ENCODE results near the gene DENND1B. TPM values are rescaled to one million over a fixed set of nuclear protein-coding genes. Genes with fewer than 3 reads are reported as not detected.

Gene DENND1B
- total and polyA plus RNA-seq, 2 of the 8 experiments (the other 6 are each of a cell fraction or from before 2014, with no cell fraction given), result 0.74 to 3.3 TPM

- FAIRE-seq, result no peak
- CTCF ChIA-PET (ENCODE audit: partially characterized antibody), result interaction anchor here (1.0 to 1.3 kb wide), 2 partner anchors 248 to 304 kb away, joined by 3 to 4 read pairs; no protein-coding TSS in a partner anchor
- Histone ChIP-seq H4K8ac (ENCODE audit: extremely low read depth, insufficient read depth, low read length) (no peak overlapping the region), H3K4ac (replicated peaks; ENCODE audit: insufficient read length, low read depth, low read length) (no peak overlapping the region), H3K36me3 (ENCODE audit: control insufficient read depth in 2 of 4, insufficient read depth in 4 of 4, low read length in 3 of 4) (no peaks in the 10 kb centered on the region), H3K18ac (ENCODE audit: extremely low read depth, low read length) (no peak overlapping the region), H3K56ac (replicated peaks; ENCODE audit: insufficient read length, low read depth, low read length) (no peak overlapping the region), H2BK20ac (ENCODE audit: low read length) (no peak overlapping the region), H3K27ac (ENCODE audit: low read depth, low read length) (no peak overlapping the region), H2BK12ac (ENCODE audit: low read depth, low read length) (no peak overlapping the region), H3K23me2 (ENCODE audit: low read depth, low read length) (no peaks in the 10 kb centered on the region), H2BK15ac (ENCODE audit: low read length) (no peak overlapping the region), H3K14ac (ENCODE audit: insufficient read length) (no peak overlapping the region), H3K4me1 (replicated peaks in 1 of 4; ENCODE audit: control insufficient read depth in 3 of 4, insufficient read depth in 4 of 4, low read length in 3 of 4) (no peaks in the 10 kb centered on the region), H3K9ac (replicated peaks in 1 of 4; ENCODE audit: extremely low read depth in 1 of 4, low read depth in 3 of 4, low read length in 3 of 4) (no peak overlapping the region), H2BK120ac (replicated peaks; ENCODE audit: low read depth, low read length) (no peak overlapping the region), H4K5ac (ENCODE audit: insufficient read length, low read depth, low read length) (no peak overlapping the region), H3K4me2 (ENCODE audit: insufficient read depth in 1 of 2, low read depth in 2 of 2, low read length in 2 of 2) (no peak overlapping the region), H3K27me3 (replicated peaks in 1 of 4; ENCODE audit: control insufficient read depth in 3 of 4, extremely low read depth in 1 of 4, insufficient read depth in 3 of 4, low read length in 3 of 4) (no peaks in the 10 kb centered on the region), H2AFZ (ENCODE audit: low read length) (no peak overlapping the region), H3K23ac (ENCODE audit: insufficient read length) (no peak overlapping the region), H2BK5ac (ENCODE audit: low read depth, low read length) (no peak overlapping the region), H3K9me3 (ENCODE audit: insufficient read depth in 2 of 2, low read depth in 1 of 2, low read length in 1 of 2) (no peaks in the 10 kb centered on the region), H3K79me2 (ENCODE audit: control insufficient read depth in 1 of 2, insufficient read depth in 2 of 2, low read length in 2 of 2) (no peaks in the 10 kb centered on the region), H4K91ac (replicated peaks; ENCODE audit: insufficient read length, low read length) (no peak overlapping the region), H4K20me1 (replicated peaks in 1 of 2; ENCODE audit: control insufficient read depth in 1 of 2, insufficient read depth in 2 of 2, low read length in 2 of 2) (no peaks in the 10 kb centered on the region), H2AK5ac (ENCODE audit: low read depth, low read length) (no peak overlapping the region), H3K79me1 (ENCODE audit: low read depth, low read length) (no peaks in the 10 kb centered on the region), H3K4me3 (ENCODE audit: extremely low read depth in 1 of 4, insufficient read depth in 2 of 4, low read depth in 3 of 4, low read length in 4 of 4) (no peak overlapping the region)
- TF ChIP-seq KDM1A (IDR thresholded peaks at IDR 0.05; ENCODE audit: borderline replicate concordance, low read length), result no peak
- TF ChIP-seq KDM4A (IDR thresholded peaks at IDR 0.05; ENCODE audit: low read depth, low read length, severe bottlenecking), result no peak
- no peak for TF ChIP-seq MAX (IDR thresholded peaks at IDR 0.05)
- no peak for TF ChIP-seq SRF (IDR thresholded peaks at IDR 0.05; ENCODE audit: low read depth, low read length)
- no peak for TF ChIP-seq SIRT6 (IDR thresholded peaks at IDR 0.05; ENCODE audit: low read length)
- TF ChIP-seq SAP30 (IDR thresholded peaks at IDR 0.05; ENCODE audit: insufficient read depth, insufficient replicate concordance, low read length), result no peak
- TF ChIP-seq EGR1 (IDR thresholded peaks at IDR 0.05; ENCODE audit: borderline replicate concordance, low read depth, low read length), result no peak
- no peak for TF ChIP-seq TCF12 (IDR thresholded peaks at IDR 0.05; ENCODE audit: low read depth, low read length)
- TF ChIP-seq SP4 (IDR thresholded peaks at IDR 0.05; ENCODE audit: low read length), result no peak
- TF ChIP-seq RNF2 (IDR thresholded peaks at IDR 0.05; ENCODE audit: borderline replicate concordance, low read depth, low read length, missing control alignments, poor library complexity, severe bottlenecking), result no peak
- no peak for TF ChIP-seq POU5F1 (IDR thresholded peaks at IDR 0.05; ENCODE audit: low read depth, low read length)
- TF ChIP-seq CEBPB (IDR thresholded peaks at IDR 0.05; ENCODE audit: low read depth, low read length), result no peak
- TF ChIP-seq POLR2A (IDR thresholded peaks at IDR 0.05; ENCODE audit: control extremely low read depth in 1 of 2, low read depth in 2 of 2, low read length in 2 of 2), result no peak
- POLR2A ChIA-PET (ENCODE audit: partially characterized antibody), result no interaction called here
- WGBS, 2 experiments (ENCODE audit: extremely low coverage in 1 of 2, insufficient coverage in 1 of 2, insufficient read length in 1 of 2, insufficient replicate concordance in 2 of 2, low coverage in 1 of 2, low lambda C conversion rate in 2 of 2, missing lambda C conversion rate in 1 of 2), result 86% methylated on average over 5 of the region's 5 CpGs; no CpG with 5 or more reads in 1 of the 2 experiments
- DNase-seq (ENCODE audit: low read depth in 1 of 2, low spot score in 2 of 2), result no peak
Observed at GRCh38 chr1:197620714-197621163, 154.5 kb downstream of the DENND1B start.

Measured in H1 (cell line).